ENCODE data around the gene MED15. TPM values are rescaled to one million over a fixed set of nuclear protein-coding genes. Genes with fewer than 3 reads are reported as not detected.

MED15 gene
- total and polyA plus RNA-seq, 2 experiments from 2014 or later: 29.2 to 43.5 TPM

DNA sequence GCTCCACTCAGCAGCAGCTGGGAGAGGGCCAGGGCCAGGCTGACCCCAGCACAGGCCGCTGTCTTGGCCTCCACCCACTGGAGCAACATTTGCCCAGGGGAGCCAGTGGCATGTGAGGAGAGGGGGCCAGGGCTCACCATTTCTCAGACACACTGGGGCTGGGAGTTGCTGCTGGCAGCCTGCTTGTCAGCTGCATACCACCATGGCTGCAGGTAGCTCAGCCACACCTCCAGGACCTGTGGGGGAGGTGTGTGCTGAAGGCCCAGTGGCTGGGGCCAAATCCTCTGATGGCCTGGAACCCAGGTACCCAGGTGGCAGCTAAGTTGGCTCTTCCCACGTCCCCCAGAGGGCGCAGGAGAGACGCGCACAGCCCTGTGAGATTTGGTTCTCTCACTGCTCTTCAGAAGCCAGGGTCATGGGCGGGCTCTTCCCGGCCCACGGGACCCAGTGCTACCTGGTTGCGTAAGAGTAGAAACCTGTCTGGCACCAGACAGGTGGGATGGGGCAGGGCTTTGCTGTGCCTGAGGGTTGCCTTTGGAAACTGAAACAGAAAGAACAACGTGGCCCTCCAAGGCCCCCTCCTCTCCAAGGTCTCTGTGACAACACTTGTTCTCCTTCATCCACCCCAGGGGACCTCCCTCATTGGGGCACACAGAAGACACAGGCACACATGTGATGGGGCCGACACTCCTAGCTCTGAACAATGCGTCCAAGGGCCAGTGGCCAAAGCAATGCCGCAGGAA, 98.8 kb downstream of the MED15 start (continued):
- TF ChIP-seq, protein P1, sequence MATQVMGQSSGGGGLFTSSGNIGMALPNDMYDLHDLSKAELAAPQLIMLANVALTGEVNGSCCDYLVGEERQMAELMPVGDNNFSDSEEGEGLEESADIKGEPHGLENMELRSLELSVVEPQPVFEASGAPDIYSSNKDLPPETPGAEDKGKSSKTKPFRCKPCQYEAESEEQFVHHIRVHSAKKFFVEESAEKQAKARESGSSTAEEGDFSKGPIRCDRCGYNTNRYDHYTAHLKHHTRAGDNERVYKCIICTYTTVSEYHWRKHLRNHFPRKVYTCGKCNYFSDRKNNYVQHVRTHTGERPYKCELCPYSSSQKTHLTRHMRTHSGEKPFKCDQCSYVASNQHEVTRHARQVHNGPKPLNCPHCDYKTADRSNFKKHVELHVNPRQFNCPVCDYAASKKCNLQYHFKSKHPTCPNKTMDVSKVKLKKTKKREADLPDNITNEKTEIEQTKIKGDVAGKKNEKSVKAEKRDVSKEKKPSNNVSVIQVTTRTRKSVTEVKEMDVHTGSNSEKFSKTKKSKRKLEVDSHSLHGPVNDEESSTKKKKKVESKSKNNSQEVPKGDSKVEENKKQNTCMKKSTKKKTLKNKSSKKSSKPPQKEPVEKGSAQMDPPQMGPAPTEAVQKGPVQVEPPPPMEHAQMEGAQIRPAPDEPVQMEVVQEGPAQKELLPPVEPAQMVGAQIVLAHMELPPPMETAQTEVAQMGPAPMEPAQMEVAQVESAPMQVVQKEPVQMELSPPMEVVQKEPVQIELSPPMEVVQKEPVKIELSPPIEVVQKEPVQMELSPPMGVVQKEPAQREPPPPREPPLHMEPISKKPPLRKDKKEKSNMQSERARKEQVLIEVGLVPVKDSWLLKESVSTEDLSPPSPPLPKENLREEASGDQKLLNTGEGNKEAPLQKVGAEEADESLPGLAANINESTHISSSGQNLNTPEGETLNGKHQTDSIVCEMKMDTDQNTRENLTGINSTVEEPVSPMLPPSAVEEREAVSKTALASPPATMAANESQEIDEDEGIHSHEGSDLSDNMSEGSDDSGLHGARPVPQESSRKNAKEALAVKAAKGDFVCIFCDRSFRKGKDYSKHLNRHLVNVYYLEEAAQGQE (IDR thresholded peaks at IDR 0.05; ENCODE audit: unreplicated experiment): no peak
- TF ChIP-seq, protein P2, sequence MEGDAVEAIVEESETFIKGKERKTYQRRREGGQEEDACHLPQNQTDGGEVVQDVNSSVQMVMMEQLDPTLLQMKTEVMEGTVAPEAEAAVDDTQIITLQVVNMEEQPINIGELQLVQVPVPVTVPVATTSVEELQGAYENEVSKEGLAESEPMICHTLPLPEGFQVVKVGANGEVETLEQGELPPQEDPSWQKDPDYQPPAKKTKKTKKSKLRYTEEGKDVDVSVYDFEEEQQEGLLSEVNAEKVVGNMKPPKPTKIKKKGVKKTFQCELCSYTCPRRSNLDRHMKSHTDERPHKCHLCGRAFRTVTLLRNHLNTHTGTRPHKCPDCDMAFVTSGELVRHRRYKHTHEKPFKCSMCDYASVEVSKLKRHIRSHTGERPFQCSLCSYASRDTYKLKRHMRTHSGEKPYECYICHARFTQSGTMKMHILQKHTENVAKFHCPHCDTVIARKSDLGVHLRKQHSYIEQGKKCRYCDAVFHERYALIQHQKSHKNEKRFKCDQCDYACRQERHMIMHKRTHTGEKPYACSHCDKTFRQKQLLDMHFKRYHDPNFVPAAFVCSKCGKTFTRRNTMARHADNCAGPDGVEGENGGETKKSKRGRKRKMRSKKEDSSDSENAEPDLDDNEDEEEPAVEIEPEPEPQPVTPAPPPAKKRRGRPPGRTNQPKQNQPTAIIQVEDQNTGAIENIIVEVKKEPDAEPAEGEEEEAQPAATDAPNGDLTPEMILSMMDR (conservative IDR thresholded peaks at IDR 0.05; ENCODE audit: low read depth in 2 of 2): peak; percentile 73 to 90

DNA sequence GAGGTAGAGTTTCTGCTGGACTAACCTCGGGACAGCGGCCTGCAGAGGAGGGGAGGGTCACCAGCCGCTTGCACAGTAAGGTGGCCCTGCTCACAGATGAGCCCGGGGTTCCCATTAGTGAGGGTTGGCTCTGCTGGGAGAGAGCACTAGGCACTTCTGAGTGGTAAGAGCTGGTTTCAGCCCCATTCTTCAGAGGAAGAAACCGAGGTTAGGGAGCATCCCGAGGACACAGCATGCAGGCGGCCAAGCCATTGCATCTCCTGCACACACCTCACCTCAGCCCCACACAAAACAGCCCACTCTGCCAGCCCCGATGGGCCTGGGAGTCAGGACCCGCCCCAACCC, 99.3 kb downstream of the MED15 start:
- Mint-ChIP-seq H3K4me3 (no peak overlapping the region), H3K36me3 (ENCODE audit: low read depth) (no peaks in the 10 kb centered on the region), H3K9me3 (no peaks in the 10 kb centered on the region), H3K27ac (no peak overlapping the region), H3K27me3 (ENCODE audit: insufficient read depth, low read depth, poor library complexity) (peaks cover 14% of the 10 kb centered on the region), H3K4me1 (peaks cover 12% of the 10 kb centered on the region)
- Histone ChIP-seq H3K27ac (ENCODE audit: low read depth) (no peak overlapping the region), H3K36me3 (ENCODE audit: insufficient read depth) (no peaks in the 10 kb centered on the region), H3K4me1 (ENCODE audit: insufficient read depth) (no peaks in the 10 kb centered on the region), H3K9me2 (ENCODE audit: insufficient read depth) (no peaks in the 10 kb centered on the region), H4K20me1 (replicated peaks; ENCODE audit: insufficient read depth) (no peaks in the 10 kb centered on the region), H2AFZ (peak overlapping the region; percentile 84; the same call in 1 of the 2 replicates), H3K4me3 (no peak overlapping the region), H3K27me3 (ENCODE audit: insufficient read depth) (no peaks in the 10 kb centered on the region), H3K79me2 (replicated peaks; ENCODE audit: insufficient read depth) (no peaks in the 10 kb centered on the region), H3F3A (replicated peaks; ENCODE audit: low read depth) (no peaks in the 10 kb centered on the region), H3K4me2 (no peak overlapping the region)
- DNase-seq (ENCODE audit: low spot score): no peak
- no peak for ATAC-seq
- no peak for TF ChIP-seq CREB1 (CRISPR knock-in tag; IDR thresholded peaks at IDR 0.05; ENCODE audit: low read depth)
- TF ChIP-seq, protein P3, sequence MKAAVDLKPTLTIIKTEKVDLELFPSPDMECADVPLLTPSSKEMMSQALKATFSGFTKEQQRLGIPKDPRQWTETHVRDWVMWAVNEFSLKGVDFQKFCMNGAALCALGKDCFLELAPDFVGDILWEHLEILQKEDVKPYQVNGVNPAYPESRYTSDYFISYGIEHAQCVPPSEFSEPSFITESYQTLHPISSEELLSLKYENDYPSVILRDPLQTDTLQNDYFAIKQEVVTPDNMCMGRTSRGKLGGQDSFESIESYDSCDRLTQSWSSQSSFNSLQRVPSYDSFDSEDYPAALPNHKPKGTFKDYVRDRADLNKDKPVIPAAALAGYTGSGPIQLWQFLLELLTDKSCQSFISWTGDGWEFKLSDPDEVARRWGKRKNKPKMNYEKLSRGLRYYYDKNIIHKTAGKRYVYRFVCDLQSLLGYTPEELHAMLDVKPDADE (IDR thresholded peaks at IDR 0.05): no peak
- TF ChIP-seq ZNF331 (CRISPR knock-in tag; IDR thresholded peaks at IDR 0.05; ENCODE audit: low read depth): no peak
- no peak for TF ChIP-seq EZH2 (IDR thresholded peaks at IDR 0.05; ENCODE audit: low read depth, unreplicated experiment)
- no peak for TF ChIP-seq NANOG (IDR thresholded peaks at IDR 0.05; ENCODE audit: borderline replicate concordance)
- no peak for TF ChIP-seq STAT1 (IDR thresholded peaks at IDR 0.05; ENCODE audit: unreplicated experiment)
- TF ChIP-seq, protein P1 (IDR thresholded peaks at IDR 0.05; ENCODE audit: unreplicated experiment): no peak
- TF ChIP-seq JUNB (IDR thresholded peaks at IDR 0.05; ENCODE audit: unreplicated experiment): no peak
- no peak for TF ChIP-seq POLR2AphosphoS5 (IDR thresholded peaks at IDR 0.05; ENCODE audit: low read depth)
- TF ChIP-seq ZNF114 (CRISPR knock-in tag; IDR thresholded peaks at IDR 0.05): no peak
